GM19463 (cell line): ENCODE data around the gene MAD1L1.

Source experiments
- ATAC-seq: cut with Tn5 transposase; IDR thresholded peaks from one replicate; pipeline ENCODE4 v1.9.1; 2021; ENCODE audit warnings: mild to moderate bottlenecking, moderate library complexity; ENCODE audit not compliant: unreplicated experiment

Gene MAD1L1

DNA sequence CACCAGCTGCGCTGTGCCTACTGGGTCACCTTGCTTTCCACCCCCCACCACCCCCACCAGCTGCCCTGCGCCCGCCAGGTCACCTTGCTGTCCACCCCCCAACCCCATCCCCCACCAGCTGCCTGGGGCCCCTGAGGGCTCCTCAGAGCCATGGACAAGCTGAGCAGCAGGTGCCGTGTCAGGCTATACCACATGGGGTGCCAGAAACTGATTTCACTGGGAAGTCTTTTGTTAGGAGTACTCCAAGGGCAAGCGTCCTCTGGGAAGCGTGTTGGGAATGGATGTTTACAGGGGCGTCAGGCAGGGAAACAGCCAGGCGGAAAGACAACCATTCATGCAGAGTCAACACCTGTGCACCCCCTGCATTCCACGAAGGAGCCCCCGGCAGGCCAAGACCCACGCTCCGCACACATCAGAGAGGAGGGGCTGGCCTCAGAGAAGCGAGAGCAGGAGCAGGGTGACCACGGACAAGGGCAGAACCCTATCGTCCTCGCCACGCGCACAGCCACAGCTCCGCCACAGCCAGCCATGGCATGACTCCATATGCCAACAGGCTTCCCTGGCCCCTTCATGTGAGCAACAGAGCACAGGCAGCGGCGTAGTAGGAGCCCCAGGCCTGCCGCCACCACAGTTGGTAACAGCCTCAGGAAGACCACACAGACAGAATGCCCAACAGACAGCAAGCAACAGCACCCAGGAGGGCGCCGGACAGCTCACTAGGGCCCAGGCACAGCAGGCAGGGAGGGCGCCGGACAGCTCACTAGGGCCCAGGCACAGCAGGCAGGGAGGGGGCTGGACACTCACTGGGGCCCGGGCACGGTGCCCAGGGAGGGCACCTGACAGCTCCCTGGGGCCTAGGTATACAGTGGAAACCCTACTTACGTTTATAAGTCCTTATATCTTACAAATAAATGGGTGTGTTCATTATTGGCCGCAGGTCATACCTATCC lies 180.8 kb downstream of the MAD1L1 start:
- no peak for ATAC-seq

GRCh38 chr7:2050511-2050866 lies 182.3 kb downstream of the MAD1L1 start:
- no peak for ATAC-seq

- no peak for ATAC-seq
These were observed 182.8 kb downstream of the MAD1L1 start for GRCh38 chr7:2049782-2050510.

DNA sequence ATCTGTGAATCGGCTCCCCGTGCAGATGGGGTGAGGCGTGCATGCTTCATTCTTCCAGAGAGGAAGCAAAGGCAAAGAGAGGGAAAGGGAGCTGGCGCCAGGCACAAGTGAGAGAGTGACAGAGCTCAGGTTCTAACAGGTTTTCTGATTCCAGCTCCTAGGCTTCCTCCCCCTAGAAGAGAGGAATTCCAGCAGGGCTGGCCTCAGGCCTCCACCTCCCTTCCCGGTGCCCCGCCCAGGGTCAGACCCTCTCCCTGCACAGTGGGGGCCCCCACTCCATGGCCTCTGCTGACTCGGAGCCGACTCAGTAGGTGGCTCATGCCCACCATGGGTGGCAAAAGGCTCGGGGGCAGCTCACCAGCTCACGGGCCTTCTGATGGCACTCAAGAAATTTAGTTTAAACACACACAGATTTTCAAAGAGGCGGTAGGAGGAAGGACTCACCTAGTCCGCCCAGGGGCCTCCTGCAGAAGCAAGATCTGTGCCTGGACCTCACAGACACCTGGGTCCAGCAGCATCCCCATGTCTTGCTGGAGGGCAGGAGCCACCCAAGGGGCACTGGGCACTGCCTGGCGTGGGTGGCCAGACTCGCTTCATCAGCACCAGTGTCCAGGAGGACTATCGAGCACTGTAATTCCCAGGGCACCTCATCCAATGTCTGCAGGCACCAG lies 183.5 kb downstream of the MAD1L1 start:
- no peak for ATAC-seq

GRCh38 chr7:2048531-2048930 lies 184.2 kb downstream of the MAD1L1 start:
- no peak for ATAC-seq

DNA sequence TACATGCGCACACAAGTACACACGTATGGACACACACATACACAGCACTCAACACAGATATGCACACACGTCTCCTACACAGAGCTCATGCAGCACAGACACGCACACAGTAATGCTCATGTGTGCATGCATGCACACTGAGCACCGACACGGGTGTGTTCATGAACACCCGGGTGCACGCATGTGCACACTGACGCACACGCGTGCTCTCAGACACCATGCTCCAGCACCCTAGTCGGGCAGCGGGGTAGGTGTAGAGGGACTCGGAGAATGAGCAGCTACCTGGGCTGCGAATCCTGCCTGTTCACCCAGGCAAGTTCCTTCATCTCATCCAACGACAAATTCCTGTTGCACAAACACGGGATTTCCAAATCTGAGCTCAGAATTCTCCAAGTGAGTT lies 184.7 kb downstream of the MAD1L1 start:
- no peak for ATAC-seq

DNA sequence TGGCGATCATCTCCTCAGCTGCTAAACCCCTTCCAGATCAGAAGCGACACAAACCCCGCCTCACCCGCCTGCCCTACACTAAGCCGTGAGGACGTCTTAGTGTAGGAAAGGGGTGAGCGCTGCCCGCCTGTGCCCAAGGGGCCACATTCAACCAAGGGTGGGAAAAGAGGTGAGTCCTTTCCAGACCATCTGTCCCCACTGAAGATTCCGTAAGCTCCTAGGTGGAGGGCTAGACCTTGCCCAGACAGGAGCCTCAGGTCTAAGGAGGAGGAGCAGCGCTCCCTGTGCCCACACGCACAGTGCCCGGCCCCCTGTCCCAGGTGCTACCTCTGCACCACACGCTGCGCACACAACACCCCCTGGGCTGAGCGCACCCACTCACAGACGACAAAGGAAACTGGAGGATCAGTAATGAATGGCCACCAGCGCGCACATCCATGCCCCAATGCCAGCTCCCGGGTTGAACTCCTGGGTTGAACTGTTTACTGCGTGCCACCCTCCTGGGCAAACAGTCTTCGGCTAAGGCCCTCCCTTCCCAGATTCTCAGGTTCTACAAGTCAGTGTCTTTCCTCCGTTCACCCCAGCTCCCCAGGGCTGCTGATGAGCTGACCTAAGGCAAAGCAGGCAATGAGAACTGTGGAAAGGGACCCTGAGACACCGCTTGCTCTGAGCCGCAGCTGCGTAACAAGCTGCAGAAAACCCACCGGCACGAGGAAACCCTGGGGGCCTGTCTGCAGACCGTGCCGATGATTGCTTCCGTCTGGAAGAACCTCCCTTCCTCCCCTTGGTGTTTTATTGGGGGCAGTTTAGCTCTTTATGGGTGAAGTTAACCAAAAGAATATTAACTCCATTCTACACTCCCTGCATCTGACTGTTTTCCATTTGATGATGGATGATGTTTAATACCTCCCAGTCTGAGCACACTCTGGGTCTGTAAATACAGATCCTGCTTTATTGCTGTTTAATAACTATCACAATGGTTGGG lies 185.9 kb downstream of the MAD1L1 start:
- no peak for ATAC-seq

DNA sequence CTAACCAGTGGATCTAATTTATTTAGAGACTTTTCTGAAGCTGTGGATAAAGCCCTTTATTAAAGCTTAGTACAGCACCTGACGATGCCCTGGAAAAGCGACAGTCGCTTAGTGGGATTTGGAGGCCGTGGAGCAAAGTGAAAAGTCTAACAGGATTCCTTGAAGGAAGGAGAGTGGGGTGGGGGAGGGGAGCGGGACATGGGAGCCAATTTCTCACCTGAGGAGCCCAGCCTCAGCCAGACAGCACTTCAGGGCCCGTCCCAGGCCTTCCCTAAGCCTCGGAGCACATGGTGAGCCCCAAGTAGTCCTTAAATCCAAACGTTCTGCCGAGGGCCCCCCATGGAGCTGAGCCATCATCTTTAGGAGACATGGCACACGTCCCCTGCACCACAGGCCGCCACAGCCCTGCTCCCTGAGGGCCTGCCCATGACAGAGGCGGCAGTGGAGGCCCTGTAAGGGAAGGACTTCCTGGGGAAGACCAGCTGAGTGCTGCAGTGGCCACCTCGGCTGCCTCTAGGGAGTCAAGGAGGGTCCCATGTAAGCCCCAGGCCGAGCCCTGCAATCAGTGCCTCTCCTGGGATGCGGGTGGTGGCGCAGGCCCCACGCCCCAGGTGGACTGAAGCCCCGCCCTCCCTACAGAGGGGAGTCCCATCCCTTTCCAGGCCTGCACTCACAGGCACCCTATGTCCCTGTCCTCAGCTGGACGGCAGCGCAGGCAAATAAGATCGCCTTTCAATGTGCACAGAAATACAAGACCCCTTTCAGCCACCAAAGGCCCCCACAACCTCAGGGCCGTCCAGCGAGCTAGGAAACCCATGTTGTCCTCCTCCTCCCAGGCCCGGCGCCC lies 187.0 kb downstream of the MAD1L1 start:
- ATAC-seq: no peak

DNA sequence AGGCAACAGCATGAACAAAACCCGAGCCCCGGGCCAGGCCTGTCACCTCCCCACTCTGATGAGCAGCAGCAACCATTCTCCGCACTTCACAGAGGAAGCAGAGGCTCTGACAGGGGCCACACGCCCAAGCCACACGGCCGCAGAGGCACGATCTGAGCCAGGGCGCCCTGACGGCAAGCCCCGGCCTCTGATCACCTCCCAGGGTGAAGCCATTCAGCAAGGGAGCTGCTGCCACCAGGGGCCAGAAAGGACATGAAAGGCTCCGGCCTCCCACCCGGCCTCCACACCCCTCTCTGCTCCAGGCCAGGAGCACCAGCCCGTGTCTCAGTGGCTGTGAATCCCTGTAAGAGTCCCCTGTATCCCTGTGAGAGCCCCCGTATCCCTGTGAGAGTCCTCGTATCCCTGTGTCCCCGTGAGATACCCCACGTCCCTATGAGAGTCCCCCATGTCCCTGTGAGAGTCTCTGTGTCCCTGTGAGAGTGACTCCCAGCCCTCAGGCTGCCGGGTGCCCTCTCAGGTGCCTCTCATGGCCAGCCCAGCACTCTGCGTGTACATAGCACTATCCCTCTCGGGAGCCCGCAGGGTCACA lies 187.8 kb downstream of the MAD1L1 start:
- no peak for ATAC-seq

- no peak for ATAC-seq
These were observed 188.3 kb downstream of the MAD1L1 start for GRCh38 chr7:2044311-2044882.

DNA sequence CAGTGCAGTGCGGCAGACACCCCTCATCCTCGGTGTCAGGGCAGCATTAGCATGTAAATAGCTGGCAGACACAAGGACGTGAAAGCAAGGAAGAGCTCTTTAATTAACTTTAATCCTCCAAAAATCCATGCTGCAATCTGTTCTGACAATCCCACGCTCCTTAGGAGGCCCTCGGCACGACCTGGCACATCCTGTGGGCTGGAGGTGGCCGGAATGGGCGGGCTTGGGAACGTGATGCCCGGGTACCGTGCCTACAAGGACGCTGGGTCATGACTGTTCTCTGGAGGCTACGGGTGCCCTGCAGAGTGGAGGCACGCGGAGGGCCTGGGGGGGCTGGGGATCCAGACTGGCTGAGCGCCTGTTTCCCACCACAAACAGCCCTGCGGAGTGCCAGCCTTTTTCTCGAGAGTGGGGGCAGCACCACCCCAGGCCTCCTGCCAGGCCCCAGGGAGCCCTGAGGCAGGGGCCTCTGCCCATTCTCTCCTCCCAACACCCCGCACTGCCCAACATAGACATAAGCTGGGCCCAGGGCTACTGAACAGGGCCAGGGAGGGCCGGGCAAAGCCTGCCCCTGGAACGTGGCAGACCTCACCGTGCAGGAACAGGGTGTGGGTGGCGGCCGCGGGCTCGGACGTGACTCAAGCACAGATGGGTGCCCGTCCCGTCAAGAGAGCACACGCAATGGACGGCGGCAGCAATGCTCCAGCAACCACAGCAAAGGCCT lies 189.3 kb downstream of the MAD1L1 start:
- ATAC-seq: no peak

DNA sequence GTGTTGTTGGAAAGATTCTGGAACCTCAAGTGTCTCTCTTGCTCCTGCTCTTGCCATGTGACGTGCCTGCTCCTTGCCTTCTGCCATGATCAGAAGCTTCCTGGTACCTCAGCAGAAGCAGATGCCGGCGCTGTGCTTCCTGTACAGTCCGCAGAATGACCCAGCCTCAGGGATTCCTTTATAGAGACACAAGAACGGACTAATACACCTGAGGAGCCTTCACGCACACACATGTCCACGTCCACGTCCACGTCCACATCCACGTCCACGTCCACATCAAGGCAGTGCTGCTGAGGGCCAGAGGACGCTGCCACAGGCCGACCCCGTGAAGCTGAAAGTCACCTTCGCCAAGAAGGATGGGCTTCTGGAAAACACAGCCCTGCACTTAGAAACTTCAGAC lies 190.1 kb downstream of the MAD1L1 start:
- ATAC-seq: no peak

DNA sequence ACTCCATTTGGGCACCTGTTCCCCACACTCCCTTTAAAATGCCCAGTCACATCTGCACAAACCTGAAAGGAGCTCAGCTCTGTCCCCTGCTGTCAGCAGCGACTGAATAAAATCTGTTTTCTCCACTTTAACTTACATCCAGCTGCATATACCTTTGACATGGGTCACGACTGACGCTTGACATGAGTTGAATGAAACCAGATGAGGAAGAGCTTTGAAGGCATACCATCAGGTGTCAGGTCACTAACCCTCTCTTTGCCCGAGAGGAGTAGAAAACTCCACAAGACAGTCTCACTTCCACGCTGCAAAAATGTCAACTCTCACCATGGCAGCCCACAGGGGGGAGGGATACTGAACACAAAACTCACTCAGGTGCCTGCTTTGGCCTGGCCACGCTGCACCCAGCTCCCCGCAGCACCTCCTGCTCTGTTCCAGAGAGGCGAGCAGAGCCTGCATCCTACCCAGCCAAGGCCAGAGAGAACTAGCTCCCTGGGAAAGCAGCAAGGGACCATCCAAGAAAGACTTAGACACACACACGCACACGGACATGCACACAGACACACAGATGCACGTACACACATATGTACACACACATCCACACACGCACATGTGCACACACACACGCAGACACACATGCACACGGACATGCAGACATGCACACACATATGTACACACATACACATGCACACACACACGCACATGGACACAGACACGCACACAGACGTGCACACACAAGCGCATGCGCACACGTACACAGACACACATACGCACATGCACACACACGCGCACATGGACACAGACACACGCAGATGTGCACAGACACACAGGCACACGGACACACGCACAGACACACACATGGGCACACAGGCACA lies 191.0 kb downstream of the MAD1L1 start:
- no peak for ATAC-seq

- no peak for ATAC-seq
These were observed 191.9 kb downstream of the MAD1L1 start for GRCh38 chr7:2040893-2041270.

DNA sequence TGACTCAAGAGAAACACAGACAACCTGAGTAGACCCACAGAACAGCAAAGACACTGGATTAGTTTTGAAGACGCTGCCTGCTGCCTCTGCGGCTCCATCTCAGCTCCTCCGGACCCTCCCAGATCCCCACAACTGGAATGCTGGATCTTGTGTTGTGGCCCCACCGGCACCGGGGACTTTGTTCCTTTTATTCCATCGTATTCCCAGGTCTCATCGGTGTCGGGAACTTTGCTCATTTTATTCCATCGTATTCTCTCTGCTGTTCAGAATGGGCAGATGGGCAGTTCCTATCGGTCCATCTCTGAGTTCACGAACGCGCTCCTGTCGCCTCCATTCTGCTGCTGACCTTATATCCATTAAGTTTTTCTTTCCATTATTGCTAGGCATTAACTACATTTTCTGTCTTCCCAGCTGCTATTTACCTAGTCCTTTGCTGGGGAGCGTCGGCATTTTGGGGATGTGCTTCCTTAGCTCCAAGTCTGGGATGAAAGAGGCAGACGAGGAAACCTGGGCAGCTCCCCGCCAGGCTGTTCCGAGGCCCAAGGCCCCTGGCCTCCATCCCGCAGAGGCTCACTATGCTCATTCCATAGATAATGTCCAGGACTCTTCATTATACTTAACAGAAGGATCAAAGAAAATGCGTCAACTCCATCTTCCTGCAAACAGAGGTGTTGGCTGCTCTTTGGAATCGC lies 192.4 kb downstream of the MAD1L1 start:
- ATAC-seq: no peak

DNA sequence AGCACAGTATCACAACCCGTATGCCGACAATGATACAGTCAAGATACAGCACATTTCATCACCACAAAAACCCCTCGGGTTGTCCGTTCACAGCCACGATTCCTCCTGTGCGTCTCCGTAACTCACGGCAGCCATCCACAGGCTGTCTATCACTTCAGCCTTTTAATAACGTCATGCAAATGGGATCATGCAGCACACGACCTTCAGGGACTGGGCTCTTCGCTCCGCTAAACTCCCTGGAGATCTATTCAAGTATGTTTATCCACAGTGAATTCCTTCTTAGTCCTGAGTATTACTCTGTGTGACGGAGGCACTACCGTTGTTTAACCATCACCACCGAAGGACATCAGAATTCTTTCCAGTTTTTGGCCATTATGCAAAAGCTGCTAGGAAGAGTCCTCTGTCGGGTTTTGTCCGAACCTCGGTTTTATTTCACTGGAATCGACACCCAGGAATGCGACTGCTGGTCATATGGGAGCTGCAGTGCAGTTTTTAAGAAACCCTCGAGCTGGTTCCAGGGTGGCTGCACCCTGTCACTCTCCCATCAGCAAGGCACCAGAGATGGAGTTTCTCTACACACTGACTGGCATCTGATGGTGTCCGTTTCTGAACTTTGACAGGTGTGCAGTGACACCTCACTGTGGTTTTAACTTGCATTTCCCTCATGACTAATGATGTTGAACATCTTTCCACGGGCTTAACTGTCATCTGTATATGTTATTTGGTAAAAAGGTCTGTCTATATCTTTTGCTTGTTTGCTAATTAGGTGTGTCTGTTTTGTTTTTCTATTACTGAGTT lies 193.6 kb downstream of the MAD1L1 start:
- ATAC-seq: no peak
